Activated CD4-positive, alpha-beta T cell treated with anti-CD3 and anti-CD28 coated beads, Interleukin-2, amount 50 U/mL, for 4 hours (primary cell): Measurements from ENCODE around the gene CES2.
"Not testable (repeated sequence)": the region's sequence is repeated elsewhere in the genome, so short reads cannot be mapped to it uniquely, and the experiment has no call there.

Experiments used
- DNase-seq, 2 experiments: peaks; one replicate each; pipeline ENCODE4 v3.0.0-alpha.2; 2020

The CES2 gene

DNA sequence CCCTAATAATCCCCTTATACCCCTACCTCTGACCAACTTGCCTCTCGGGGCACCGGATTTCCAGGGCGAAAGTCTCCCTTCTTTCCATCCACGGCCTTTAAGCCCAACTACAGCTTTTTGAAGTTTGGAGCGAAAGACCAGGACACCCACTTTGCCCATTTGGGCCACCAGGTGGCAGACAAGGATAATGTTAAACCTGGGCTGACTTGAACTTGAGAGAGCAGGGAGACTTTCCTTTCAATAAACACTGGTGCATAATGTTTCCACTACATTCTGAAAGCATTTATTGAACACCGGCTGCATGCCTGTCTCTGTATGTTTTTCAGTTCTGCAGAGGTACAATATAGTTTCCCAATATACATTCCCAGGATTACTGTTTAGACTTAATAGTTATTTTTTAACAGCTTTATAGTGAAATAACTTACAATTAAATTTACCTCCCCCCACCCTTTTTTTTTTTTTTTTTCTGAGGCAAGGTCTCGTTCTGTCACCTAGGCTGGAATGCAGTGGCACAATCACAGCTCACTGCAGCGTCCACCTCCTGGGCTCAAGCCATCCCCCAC lies 18.9 kb downstream of the CES2 start:
- DNase-seq, result peak; percentile 70 to 73

DNA sequence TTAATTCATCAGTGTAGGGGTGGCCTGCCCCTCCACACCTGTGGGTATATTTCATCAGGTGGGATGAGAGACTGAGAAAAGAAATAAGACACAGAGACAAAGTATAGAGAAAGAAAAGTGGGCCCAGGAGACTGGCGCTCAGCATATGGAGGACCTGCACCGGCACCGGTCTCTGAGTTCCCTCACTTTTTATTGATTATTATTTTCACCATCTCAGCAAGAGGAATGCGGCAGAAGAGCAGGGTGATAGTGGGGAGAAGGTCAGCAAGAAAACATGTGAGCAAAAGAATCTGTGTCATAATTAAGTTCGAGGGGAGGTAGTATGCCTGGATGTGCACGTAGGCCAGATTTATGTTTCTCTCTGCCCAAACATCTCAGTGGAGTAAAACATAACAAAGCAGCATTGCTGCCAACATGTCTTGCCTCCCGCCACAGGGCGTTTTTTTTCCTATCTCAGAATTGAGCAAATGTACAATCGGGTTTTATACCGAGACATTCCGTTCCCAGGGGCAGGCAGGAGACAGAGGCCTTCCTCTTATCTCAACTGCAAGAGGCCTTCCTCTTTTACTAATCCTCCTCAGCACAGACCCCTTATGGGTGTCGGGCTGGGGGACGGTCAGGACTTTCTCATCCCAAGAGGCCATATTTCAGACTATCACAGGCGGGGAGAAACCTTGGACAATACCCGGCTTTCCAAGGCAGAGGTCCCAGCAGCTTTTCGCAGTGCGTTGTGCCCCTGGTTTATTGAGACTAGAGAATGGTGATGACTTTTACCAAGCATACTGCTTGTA lies 20.2 kb downstream of the CES2 start:
- DNase-seq, result not testable (repeated sequence)

- not testable (repeated sequence) for DNase-seq
Observed at GRCh38 chr16:66956154-66956457, 20.8 kb downstream of the CES2 start.

GRCh38 chr16:66958857-66959703 lies 23.8 kb downstream of the CES2 start:
- no peak for DNase-seq

- no peak for DNase-seq
Observed at GRCh38 chr16:66959704-66960161, 24.4 kb downstream of the CES2 start.

GRCh38 chr16:66960270-66960669 lies 25.0 kb downstream of the CES2 start:
- DNase-seq, result no peak

DNA sequence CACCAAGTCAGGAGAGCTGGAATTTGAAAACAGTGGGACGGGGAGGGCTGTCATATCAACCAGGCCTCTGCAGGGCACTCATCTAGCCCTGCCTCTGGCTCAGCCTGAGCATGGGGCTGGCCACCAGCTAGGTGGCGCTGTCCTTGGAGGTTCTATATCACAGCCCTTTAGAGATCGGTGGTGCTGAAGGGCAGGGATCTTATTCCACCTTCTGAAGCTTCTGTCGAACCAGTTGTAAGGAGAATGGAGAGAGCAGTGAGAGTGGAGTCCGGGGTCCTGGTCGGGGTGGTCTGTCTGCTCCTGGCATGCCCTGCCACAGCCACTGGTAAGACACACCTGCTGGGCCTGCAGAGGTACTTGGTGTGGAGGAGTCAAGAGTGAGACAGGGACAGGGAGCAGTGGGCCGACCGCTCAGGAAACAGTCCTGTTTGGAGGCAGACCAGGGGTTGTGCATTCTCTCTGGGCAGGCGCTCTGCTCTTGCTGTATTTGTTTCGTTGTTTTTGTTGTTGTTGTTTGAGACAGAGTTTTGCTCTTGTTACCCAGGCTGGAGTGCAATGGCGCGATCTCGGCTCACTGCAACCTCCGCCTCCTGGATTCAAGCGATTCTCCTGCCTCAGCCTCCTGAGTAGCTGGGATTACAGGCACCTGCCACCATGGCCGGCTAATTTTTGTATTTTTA lies 25.9 kb downstream of the CES2 start, which contains the start of gene CES3:
Gene CES3 (plus strand): TSS at position 202 of the 680 bp plus-strand sequence. CDS start 42 bp downstream, at position 244.
- peak; percentile 49 to 54 for DNase-seq

GRCh38 chr16:66961914-66962313 lies 26.6 kb downstream of the CES2 start:
- no peak for DNase-seq

DNA sequence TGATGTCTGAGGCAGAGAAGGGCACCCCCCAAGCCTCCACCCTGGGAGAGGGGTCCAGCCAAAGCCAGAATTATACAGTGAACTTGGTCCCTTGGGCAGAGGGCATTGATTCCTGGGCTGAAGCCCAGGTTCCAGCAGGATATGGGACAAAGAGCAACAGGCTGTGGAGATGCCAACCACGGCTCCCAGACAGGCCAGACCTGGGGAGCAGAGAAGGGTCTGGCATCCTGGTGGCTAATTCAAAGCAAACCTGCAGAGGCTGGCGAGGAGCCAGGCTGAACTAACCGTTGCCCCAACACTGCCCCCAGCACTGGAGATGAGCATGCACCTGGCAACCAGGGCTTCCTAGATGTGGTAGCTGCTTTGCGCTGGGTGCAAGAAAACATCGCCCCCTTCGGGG lies 28.7 kb downstream of the CES2 start:
- no peak for DNase-seq

DNA sequence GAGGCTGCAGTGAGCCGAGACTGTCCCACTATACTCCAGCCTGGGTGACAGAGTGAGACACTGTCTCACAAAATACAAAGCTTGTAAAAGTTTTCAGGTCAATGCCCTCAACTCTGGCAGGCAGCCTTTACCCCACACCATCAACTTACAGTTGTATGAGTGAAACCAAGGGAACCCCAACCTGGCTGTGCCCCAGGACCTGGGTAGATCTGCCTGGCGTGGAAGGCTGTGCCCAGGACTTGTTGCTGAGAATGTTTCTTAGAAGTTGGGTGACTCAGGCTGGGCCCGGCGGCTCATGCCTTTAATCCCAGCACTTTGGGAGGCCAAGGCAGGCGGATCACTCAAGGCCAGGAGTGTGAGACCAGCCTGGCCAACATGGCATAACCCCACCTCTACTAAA lies 33.5 kb downstream of the CES2 start:
- no peak for DNase-seq

DNA sequence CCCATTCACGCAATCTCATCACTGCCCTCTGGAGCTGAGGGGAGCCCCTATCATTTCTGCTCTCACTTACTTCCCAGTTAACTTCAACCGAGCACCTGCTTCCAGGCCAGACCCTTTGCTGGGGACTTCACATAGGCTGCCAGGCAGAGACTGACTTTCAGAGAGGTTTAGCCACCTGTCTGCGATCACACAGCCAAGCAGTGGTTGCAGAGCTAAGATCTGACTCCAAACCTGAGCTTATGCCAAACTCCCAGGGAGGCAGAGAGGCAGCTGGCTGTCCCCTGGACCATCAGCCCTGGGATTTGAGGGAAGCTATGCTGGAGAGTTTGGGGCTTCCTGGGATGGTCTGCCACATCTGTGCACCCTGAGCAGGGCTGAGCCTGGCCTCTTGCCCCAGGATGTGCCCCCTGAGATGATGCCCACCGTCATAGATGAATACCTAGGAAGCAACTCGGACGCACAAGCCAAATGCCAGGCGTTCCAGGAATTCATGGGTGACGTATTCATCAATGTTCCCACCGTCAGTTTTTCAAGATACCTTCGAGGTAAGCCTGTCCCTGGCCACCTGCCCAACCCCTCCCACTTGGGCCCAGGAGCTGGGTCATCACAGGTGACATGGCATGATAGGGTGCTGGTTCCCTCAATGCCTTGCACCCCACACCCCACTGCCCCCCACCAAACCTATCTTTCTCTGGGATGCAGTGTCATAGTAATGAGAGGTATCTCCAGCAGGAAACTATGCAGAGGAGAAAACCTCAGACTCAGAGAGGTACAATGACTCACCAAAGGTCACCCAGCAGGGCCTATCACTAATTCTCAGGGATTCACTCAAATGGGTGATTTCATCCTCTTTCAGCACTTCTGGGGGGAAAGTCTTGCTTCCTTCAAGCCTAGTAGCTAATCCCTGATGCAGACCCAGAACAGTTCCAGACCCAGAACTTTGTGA lies 35.7 kb downstream of the CES2 start:
- DNase-seq, result no peak

DNA sequence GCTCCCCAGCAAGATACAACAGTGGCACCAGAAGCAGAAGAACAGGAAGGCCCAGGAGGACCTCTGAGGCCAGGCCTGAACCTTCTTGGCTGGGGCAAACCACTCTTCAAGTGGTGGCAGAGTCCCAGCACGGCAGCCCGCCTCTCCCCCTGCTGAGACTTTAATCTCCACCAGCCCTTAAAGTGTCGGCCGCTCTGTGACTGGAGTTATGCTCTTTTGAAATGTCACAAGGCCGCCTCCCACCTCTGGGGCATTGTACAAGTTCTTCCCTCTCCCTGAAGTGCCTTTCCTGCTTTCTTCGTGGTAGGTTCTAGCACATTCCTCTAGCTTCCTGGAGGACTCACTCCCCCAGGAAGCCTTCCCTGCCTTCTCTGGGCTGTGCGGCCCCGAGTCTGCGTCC lies 37.7 kb downstream of the CES2 start:
- DNase-seq, result no peak

GRCh38 chr16:66973716-66974115 lies 38.4 kb downstream of the CES2 start:
- no peak for DNase-seq

- DNase-seq, result not testable (repeated sequence)
Observed at GRCh38 chr16:66974156-66974931, 39.0 kb downstream of the CES2 start.

GRCh38 chr16:66974932-66975246 lies 39.6 kb downstream of the CES2 start:
- peak; percentile 37 to 39 for DNase-seq

DNA sequence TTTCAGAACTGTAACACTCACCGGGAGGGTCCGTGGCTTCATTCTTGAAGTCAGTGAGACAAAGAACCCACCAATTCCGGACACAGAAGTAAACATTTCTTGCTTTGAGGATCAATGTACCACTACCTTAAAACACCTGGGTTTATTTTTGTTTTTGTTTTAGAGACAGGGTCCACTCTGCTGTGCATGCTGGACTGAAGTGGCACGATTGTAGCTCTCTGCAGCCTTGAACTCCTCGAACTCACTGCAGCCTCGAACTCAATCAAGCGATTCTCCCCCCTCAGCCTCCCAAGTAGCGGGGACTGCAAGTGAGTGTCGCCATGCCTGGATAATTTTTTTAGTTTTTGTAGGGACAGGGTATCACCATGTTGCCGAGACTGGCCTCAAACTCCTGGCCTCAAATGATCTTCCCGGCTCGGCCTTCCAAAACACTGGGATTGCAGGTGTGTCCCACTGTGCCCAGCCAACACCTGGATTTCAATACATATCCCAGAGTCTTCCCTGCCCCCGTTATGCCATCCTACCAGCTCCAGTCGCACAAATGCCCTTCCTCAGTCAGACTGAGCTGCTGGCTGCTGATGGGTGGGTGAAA lies 40.1 kb downstream of the CES2 start:
- DNase-seq, result no peak

GRCh38 chr16:66976746-66977145 lies 41.4 kb downstream of the CES2 start:
- DNase-seq, result no peak

- peak; percentile 89 to 92 for DNase-seq
Observed at GRCh38 chr16:66977341-66978113, 42.2 kb downstream of the CES2 start.

DNA sequence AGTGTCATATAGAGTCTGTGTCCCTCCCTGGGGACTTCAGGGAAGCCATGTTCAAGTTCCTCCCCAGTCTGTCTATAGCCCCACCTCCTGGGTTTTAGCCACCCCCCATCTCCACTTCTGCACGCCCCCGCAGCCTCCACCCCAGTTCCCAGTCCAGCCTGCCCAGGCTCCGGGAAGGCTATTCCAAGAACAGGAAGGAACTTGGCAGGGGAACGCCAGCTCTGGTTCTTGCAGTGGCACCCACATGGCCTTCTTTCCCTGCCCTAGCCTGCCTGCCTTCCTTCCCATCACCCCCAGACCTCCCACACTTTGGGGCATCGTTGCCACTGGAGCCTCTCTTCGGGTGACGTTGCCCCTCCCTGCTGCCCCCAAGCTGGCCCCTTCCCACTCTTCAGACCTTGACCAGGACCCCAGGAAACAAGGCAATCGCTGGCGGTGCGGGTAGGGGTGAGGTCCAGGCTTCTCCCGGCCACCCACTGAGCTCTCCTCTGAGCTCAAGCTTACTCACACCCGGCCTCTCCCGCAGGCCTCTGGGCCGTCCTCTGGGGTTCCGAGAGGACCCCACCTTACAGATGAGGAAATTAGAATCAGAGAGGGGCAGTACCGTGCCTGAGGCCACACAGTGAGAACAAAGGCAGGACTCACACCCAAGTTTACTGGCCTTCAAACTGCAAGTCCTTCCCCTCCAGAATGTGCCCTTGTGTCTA lies 43.8 kb downstream of the CES2 start:
- no peak for DNase-seq
